H1 (cell line): ENCODE measurements around the gene SNX25. TPM values are rescaled to one million over a fixed set of nuclear protein-coding genes. Genes with fewer than 3 reads are reported as not detected.
"Not testable (repeated sequence)": the region's sequence is repeated elsewhere in the genome, so short reads cannot be mapped to it uniquely, and the experiment has no call there.

Experiments used
- CTCF ChIA-PET: fragments of 300-600 bp; sonication (Branson Sonifier 250); formaldehyde crosslinking; loops from one replicate; lab custom pipeline; 2021; ENCODE audit not compliant: partially characterized antibody; lab: Charles Lee
- POLR2A ChIA-PET: fragments of 300-600 bp; sonication (Branson Sonifier 250); formaldehyde crosslinking; loops from one replicate; lab custom pipeline; 2021; ENCODE audit warnings: inconsistent platforms; ENCODE audit not compliant: partially characterized antibody; lab: Charles Lee
- DNase-seq, 2 experiments: peaks; one replicate each; pipeline versions ENCODE4 v3.0.0 to v3.0.0-alpha.2; 2010 to 2022; ENCODE audit warnings: low spot score in 2 of 2, low read depth in 1 of 2, mixed read lengths in 1 of 2
- FAIRE-seq: peaks from 2 replicates; lab custom pipeline; 2011; peaks lifted over from hg19 to GRCh38; lab: Jason Lieb, UNC
- H2AFZ ChIP-seq: 2 replicates; pipeline ENCODE4 v1.8.1; 2012; ENCODE audit warnings: low read length, inconsistent platforms
- H2AK5ac ChIP-seq: 2 replicates; pipeline ENCODE4 v1.6.1; 2013; ENCODE audit warnings: low read depth, low read length
- H2BK120ac ChIP-seq: replicated peaks from 2 replicates; pipeline ENCODE3; 2013; ENCODE audit warnings: low read depth, low read length, inconsistent platforms
- H2BK12ac ChIP-seq: 2 replicates; pipeline ENCODE4 v1.6.1; 2013; ENCODE audit warnings: low read depth, low read length
- H2BK15ac ChIP-seq: 2 replicates; pipeline ENCODE4 v1.6.1; 2013; ENCODE audit warnings: low read length
- H2BK20ac ChIP-seq: 2 replicates; pipeline ENCODE4 v1.6.1; 2013; ENCODE audit warnings: low read length
- H2BK5ac ChIP-seq: 2 replicates; pipeline ENCODE4 v1.6.1; 2013; ENCODE audit warnings: low read depth, low read length
- H3K14ac ChIP-seq: 2 replicates; pipeline ENCODE4 v1.6.1; 2013; ENCODE audit warnings: inconsistent platforms; ENCODE audit not compliant: insufficient read length
- H3K18ac ChIP-seq: 2 replicates; pipeline ENCODE4 v1.6.1; 2013; ENCODE audit warnings: low read length; ENCODE audit errors: extremely low read depth
- H3K23ac ChIP-seq: 2 replicates; pipeline ENCODE4 v1.6.1; 2013; ENCODE audit warnings: inconsistent platforms; ENCODE audit not compliant: insufficient read length
- H3K23me2 ChIP-seq: 2 replicates; pipeline ENCODE4 v1.6.1; 2013; ENCODE audit warnings: low read depth, low read length
- H3K27ac ChIP-seq: 2 replicates; pipeline ENCODE4 v1.6.1; 2011; ENCODE audit warnings: low read depth, low read length, inconsistent platforms
- H3K27me3 ChIP-seq, 4 experiments: replicated peaks in 1 of 4; 1 replicate in 1 of 4; 2 replicates in 3 of 4; pipeline versions ENCODE4 v1.6.1 to v1.8.1; 2011 to 2013; ENCODE audit warnings: low read length in 3 of 4, mild to moderate bottlenecking in 3 of 4, inconsistent platforms in 2 of 4, mixed read lengths in 2 of 4, moderate library complexity in 1 of 4; ENCODE audit not compliant: control insufficient read depth in 3 of 4, insufficient read depth in 3 of 4; ENCODE audit errors: extremely low read depth in 1 of 4
- H3K36me3 ChIP-seq, 4 experiments: 2 replicates each; pipeline versions ENCODE4 v1.6.1 to v1.8.1; 2011 to 2013; ENCODE audit warnings: mild to moderate bottlenecking in 4 of 4, low read length in 3 of 4, moderate library complexity in 2 of 4, control low read depth in 1 of 4, inconsistent platforms in 1 of 4; ENCODE audit not compliant: insufficient read depth in 4 of 4, control insufficient read depth in 2 of 4
- H3K4ac ChIP-seq: replicated peaks from 2 replicates; pipeline ENCODE3; 2013; ENCODE audit warnings: low read length, low read depth, mixed read lengths, inconsistent platforms; ENCODE audit not compliant: insufficient read length
- H3K4me1 ChIP-seq, 4 experiments: replicated peaks in 1 of 4; 1 replicate in 1 of 4; 2 replicates in 3 of 4; pipeline versions ENCODE4 v1.6.1 to v1.8.1; 2011 to 2013; ENCODE audit warnings: low read length in 3 of 4, inconsistent platforms in 2 of 4, mixed read lengths in 1 of 4; ENCODE audit not compliant: insufficient read depth in 4 of 4, control insufficient read depth in 3 of 4
- H3K4me2 ChIP-seq, 2 experiments: 2 replicates each; pipeline versions ENCODE4 v1.6.1 to v1.8.1; 2011 to 2013; ENCODE audit warnings: low read depth in 2 of 2, low read length in 2 of 2, control low read depth in 1 of 2, inconsistent platforms in 1 of 2, mild to moderate bottlenecking in 1 of 2; ENCODE audit not compliant: insufficient read depth in 1 of 2
- H3K4me3 ChIP-seq, 4 experiments: fragments of 200-600, 300-600 bp in 1 of 4; sonication (generic), shearing (Covaris generic), sonication (Bioruptor Twin) in 1 of 4; 2 replicates each; pipeline versions ENCODE4 v1.5.1 to v1.8.1; 2011 to 2016; ENCODE audit warnings: low read length in 4 of 4, low read depth in 3 of 4, control low read depth in 2 of 4, inconsistent platforms in 2 of 4, mild to moderate bottlenecking in 2 of 4, mixed read lengths in 1 of 4, moderate library complexity in 1 of 4; ENCODE audit not compliant: insufficient read depth in 2 of 4; ENCODE audit errors: extremely low read depth in 1 of 4
- H3K56ac ChIP-seq: replicated peaks from 2 replicates; pipeline ENCODE3; 2013; ENCODE audit warnings: low read depth, mild to moderate bottlenecking, mixed read lengths, low read length, inconsistent platforms; ENCODE audit not compliant: insufficient read length
- H3K79me1 ChIP-seq: 2 replicates; pipeline ENCODE4 v1.6.1; 2013; ENCODE audit warnings: low read depth, low read length, control low read depth
- H3K79me2 ChIP-seq, 2 experiments: 2 replicates each; pipeline versions ENCODE4 v1.6.1 to v1.8.1; 2012 to 2013; ENCODE audit warnings: low read length in 2 of 2, mild to moderate bottlenecking in 2 of 2, inconsistent platforms in 1 of 2; ENCODE audit not compliant: insufficient read depth in 2 of 2, control insufficient read depth in 1 of 2
- H3K9ac ChIP-seq, 4 experiments: replicated peaks in 1 of 4; 1 replicate in 1 of 4; 2 replicates in 3 of 4; pipeline versions ENCODE4 v1.6.1 to v1.8.1; 2011 to 2013; ENCODE audit warnings: low read depth in 3 of 4, low read length in 3 of 4, control low read depth in 2 of 4, mild to moderate bottlenecking in 2 of 4, moderate library complexity in 2 of 4, inconsistent platforms in 1 of 4; ENCODE audit errors: extremely low read depth in 1 of 4
- H3K9me3 ChIP-seq, 2 experiments: 2 replicates each; pipeline versions ENCODE4 v1.6.1 to v1.8.1; 2012 to 2013; ENCODE audit warnings: mild to moderate bottlenecking in 2 of 2, moderate library complexity in 2 of 2, control low read depth in 1 of 2, inconsistent platforms in 1 of 2, low read depth in 1 of 2, low read length in 1 of 2, mixed read lengths in 1 of 2; ENCODE audit not compliant: insufficient read depth in 2 of 2
- H4K20me1 ChIP-seq, 2 experiments: replicated peaks in 1 of 2; 2 replicates each; pipeline versions ENCODE3 to v1.8.1; 2011 to 2013; ENCODE audit warnings: inconsistent platforms in 2 of 2, low read length in 2 of 2, mild to moderate bottlenecking in 1 of 2; ENCODE audit not compliant: insufficient read depth in 2 of 2, control insufficient read depth in 1 of 2
- H4K5ac ChIP-seq: 2 replicates; pipeline ENCODE4 v1.6.1; 2013; ENCODE audit warnings: low read length, low read depth, mixed read lengths, inconsistent platforms; ENCODE audit not compliant: insufficient read length
- H4K8ac ChIP-seq: 2 replicates; pipeline ENCODE4 v1.8.0; 2013; ENCODE audit warnings: mild to moderate bottlenecking, moderate library complexity, low read length, inconsistent platforms; ENCODE audit not compliant: insufficient read depth; ENCODE audit errors: extremely low read depth
- H4K91ac ChIP-seq: replicated peaks from 2 replicates; pipeline ENCODE3; 2013; ENCODE audit warnings: low read length, mixed read lengths, inconsistent platforms; ENCODE audit not compliant: insufficient read length
- WGBS, 2 experiments: shearing (Covaris generic) in 1 of 2; methylation state at CpG; one replicate each; pipeline versions ENCODE4 v1.1.6 to v1.1.7; 2013 to 2015; ENCODE audit warnings: low lambda C conversion rate in 2 of 2, mixed read lengths in 2 of 2, inconsistent platforms in 1 of 2, low coverage in 1 of 2, missing lambda C conversion rate in 1 of 2; ENCODE audit not compliant: insufficient replicate concordance in 2 of 2, insufficient coverage in 1 of 2, insufficient read length in 1 of 2; ENCODE audit errors: extremely low coverage in 1 of 2, missing lambda C conversion rate in 1 of 2; 5-methylcytosine and 5-hydroxymethylcytosine counted together
- polyA plus RNA-seq, 7 experiments: library from polyadenylated mRNA; depleted of rRNA in 3 of 7; stranded (reverse) in 5 of 7; unstranded in 2 of 7; fragments of >200 nt in 5 of 7; fragments of 200-250 nt in 2 of 7; gene quantifications; 1 replicate in 5 of 7; 2 replicates in 1 of 7; 4 replicates in 1 of 7; pipeline versions ENCODE4 v1.2.1 to v1.2.3, GENCODE V29; 2011 to 2013; ENCODE audit warnings: missing spikeins in 2 of 7, mixed read lengths in 2 of 7
- total RNA-seq: library from RNA; stranded (reverse); fragmentation: NEBNext Ultra II Directional; extraction: Animal tissue kit (Norgen Biotek cat#: 25700); gene quantifications from 2 replicates; pipeline ENCODE4 v1.2.1, GENCODE V29; 2021

SNX25 gene
- total and polyA plus RNA-seq, 2 of the 8 experiments (the other 6 are each of a cell fraction or from before 2014, with no cell fraction given), result 5.4 to 19.9 TPM

- H3K4me3 ChIP-seq, H3K79me2 ChIP-seq, H2AFZ ChIP-seq, H4K91ac ChIP-seq, H3K14ac ChIP-seq, H3K18ac ChIP-seq, FAIRE-seq, H2AK5ac ChIP-seq, H4K20me1 ChIP-seq, CTCF ChIA-PET, H2BK15ac ChIP-seq, H3K36me3 ChIP-seq, H2BK5ac ChIP-seq, H3K27me3 ChIP-seq, H3K4me2 ChIP-seq, POLR2A ChIA-PET, H2BK120ac ChIP-seq, H3K4ac ChIP-seq, H4K5ac ChIP-seq, H2BK20ac ChIP-seq, H2BK12ac ChIP-seq, H3K79me1 ChIP-seq, H3K27ac ChIP-seq, H3K23me2 ChIP-seq, DNase-seq, H3K4me1 ChIP-seq, H3K9ac ChIP-seq, H3K56ac ChIP-seq, H3K23ac ChIP-seq, H4K8ac ChIP-seq: not testable (repeated sequence)
- WGBS, 2 experiments, result 80% methylated on average over 3 of the region's 32 CpGs; no CpG with 5 or more reads in 1 of the 2 experiments
- peaks cover 11 to 23% of the 10 kb centered on the region in 2 experiments; a peak in 2 of 4 replicates for H3K9me3 ChIP-seq
Observed at GRCh38 chr4:185240486-185240885, 31.1 kb downstream of the SNX25 start.
